NCI-H1105 (cell line): Measurements from ENCODE around the gene VOPP1.
"Not testable (repeated sequence)": the region's sequence is repeated elsewhere in the genome, so short reads cannot be mapped to it uniquely, and the experiment has no call there.

Experiments used
- DNase-seq: peaks from one replicate; lab custom pipeline; 2025; lab: John Stamatoyannopoulos, UW

Gene VOPP1

GRCh38 chr7:55488216-55488615 is 84.1 kb downstream of the VOPP1 start:
- no peak for DNase-seq

DNA sequence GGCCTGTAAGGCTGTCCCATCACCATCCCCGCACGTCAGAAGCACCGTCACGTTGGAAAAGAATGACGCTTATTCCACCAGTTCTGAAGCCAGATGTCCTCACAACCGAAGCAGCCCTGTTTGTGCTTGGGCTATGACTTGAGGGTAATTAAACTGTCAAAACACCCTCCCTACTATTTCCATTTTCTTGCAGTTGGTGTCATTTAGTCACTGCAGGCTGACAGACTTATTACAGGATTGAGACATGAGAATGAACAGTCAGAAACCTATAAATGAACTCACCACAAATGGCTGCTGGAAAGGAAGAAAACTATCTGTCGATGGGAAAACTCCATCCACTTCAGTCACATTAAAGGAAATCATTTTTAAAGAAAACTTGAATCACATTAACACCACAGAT is 85.3 kb downstream of the VOPP1 start:
- no peak for DNase-seq

DNA sequence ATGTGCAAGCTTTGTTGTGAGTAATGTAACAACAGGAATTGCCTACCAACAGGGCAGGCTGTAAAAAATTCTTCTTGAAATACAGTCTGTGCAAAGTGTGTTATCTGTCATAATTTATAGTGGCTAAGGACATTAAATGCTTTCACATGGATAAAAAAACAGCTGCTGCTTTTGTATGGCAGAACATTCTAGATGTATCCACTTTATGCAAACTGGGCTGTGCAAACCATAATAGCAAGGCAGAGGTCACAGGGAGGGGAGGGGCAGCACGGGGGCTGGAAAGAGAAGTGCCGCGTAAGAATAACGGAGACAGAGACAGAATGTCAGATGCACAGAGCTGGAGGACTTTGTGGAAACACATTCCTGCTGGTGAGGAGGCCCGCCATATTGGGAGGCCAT is 86.1 kb downstream of the VOPP1 start:
- DNase-seq: no peak

- DNase-seq: no peak
Observed at GRCh38 chr7:55485501-55486191, 86.7 kb downstream of the VOPP1 start.

- no peak for DNase-seq
Observed at GRCh38 chr7:55484834-55485233, 87.5 kb downstream of the VOPP1 start.

GRCh38 chr7:55484241-55484640 is 88.1 kb downstream of the VOPP1 start:
- DNase-seq: no peak

DNA sequence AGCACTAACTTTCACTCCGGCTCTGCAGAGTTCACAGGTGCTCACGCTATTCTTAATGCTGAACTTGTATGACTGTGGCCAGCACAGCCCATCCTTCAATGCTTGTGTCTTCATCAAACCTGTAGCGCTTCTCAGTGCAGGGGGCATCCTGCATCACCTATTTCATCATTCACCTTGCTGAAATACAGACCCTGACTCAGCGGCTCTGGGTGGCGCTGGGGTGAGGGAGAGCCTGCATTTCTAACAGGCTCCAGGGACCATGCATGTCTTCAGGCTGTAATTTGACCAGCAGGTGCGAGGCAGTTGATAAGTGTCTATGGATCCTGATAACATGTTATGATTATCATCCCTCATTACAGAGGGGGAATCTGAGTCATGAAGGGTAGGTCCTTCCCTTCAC is 89.3 kb downstream of the VOPP1 start:
- no peak for DNase-seq

DNA sequence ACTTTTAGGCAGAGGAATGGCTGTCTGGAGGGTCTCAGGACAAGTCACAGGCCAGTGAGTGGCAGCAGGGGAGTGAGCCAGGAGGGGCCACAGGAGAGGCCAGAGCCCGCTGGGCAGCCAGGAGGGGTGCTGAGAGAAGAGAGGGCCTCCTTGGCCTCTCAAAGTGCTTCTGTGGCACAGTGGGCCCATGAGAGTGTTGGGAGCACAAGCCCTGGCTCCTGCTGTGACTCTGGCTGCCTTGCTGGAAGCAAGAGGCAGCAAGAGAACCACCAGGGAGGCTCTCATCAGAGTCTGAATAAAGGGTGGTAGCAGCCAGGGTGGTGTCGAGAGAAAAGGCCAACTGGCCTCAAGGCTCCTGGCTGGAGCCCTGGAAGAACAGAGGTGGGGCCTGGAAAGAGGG is 91.1 kb downstream of the VOPP1 start:
- DNase-seq: no peak

DNA sequence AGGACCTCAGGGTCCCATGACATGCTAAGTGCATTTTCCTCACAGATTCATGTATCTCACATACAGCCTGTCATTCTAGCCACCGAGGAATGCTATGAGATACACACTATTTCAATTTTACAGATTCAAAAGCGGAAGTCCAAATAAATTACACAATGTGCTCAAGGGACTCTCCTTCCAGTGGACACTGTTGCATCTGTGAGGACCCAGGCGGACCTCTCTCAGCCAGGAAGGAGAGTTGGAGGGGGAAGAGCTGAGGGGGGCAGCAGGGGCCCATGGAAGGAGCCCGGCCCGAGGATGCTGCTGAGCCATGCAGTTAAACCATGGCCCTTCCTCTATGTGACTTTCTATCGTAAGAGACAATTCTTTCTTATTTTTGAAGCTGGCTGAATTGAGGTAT is 93.6 kb downstream of the VOPP1 start:
- no peak for DNase-seq

DNA sequence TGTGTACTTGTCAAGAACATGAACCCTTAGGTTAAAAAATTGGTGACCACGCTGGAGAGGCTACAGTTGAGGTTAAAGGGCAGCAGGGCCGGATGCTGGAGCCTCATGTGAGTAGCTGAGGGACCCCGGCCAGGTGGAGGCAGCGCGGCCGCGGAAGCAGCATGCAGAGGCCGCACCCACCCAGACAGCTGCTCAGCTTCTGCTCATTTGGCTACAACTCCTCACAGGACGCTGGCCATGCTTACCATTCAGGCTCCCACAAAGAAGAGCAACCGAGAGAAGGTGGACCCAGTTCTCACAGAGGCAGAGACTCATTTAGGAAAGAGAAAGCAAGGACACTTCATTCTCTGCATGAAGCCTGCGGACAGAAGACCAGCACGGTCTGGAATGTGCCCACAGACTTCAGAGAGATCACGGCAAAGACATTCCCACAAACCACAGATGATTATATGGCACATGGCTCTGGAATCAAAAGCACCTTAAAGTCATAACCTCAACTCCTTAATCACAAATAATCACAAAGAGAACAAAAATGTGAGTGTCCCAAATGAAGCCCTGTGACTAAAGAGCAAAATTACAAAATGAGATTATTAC is 94.4 kb downstream of the VOPP1 start:
- no peak for DNase-seq

DNA sequence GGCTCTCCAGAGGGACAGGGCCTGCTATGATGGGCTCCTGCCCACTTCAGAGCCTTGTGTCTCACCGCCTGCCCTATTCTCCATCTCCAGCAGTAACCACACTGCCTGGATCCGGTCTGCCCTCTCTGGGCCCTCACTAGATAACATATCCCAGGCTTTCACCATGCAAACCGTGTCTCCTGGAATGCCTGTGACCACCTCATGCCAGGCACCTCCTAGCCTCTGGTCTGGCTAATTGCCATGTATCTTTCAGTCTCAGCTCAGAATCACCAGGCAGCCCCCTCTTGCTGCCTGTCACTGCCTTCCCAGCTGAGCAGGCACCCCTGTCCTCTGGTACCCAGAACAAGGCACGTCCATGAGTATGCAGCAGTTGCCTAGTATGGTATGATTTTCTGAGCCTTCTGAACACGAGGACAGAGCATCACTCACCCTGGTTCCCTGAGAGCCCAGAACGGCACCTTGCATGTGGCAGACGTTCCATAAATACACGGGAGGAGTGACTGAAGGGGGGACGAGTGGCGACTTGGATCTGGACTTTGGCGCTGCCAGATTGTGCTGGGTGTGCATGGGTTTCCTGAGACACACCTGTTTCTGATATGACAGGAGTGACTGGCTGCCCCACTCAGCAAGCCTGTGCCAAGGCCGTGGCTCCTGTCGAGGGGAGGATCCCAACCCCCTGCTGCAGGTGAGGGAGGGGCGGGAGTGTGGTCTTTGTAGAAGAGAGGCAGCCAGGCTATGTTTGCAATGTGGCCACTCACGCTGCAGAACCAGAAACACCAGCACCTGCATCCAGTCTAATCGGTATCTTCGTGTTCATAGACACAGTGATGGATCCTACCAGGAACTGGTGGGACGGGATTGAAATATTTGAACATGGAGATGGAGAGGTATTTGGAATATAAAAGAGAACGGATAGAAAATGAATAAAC is 95.2 kb downstream of the VOPP1 start:
- DNase-seq: no peak

GRCh38 chr7:55475855-55476803 is 96.2 kb downstream of the VOPP1 start:
- DNase-seq: no peak

GRCh38 chr7:55474944-55475854 is 97.1 kb downstream of the VOPP1 start:
- no peak for DNase-seq

DNA sequence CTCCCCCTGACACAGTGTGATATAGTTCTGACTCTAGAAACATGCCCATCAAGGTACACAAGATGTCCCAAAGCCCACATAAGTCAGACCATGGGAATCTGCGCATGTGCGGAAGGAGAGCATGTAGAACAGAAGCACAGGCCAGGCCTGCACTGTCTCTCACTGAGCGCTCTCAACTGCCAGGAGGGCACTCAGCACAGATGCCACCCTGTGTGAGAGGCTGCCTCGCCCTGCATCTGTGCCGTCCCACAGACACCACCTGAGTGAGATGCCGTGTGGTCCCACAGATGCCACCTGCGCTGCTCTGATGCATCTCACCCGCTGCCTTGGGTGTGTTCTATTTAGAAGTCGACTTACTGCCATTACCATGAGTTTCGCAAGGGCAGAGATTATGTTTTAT is 98.4 kb downstream of the VOPP1 start:
- DNase-seq: no peak

DNA sequence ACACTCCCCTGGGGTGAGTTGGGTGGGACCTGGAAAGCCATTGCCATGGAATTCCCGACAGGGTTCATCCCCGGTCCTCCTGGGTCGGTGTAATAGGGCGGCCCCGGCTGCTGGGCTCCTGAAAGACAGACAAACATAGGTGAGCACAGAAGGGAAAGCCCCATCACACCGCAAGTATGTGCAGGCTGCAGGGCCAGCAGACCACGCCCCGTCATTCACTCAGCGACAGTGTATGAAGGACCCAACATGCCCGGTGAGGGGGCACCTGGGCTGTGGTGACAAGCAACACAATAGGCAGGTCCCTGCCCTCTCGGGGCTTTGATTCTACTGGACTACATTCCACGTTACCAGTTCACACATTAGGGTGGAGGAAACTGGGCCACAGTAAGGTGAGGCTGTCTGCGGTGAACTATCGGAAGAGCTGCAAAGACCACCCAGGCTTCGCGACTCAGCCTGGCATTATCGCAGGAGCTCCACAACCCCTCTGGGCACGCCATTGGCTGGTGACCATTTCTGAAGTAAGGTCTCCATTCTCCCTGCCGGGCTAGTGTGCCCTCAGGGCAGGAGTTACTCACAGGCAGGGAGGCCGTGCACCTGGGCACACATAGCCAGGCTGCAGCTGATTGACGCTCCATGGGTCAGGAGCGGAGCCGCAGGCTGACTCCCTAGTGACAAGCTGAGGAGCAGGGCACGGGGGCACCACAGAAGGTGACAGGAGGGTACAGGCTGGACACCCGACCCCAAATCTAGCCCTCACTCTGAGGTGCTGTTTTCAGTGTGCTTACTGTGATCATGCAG is 99.2 kb downstream of the VOPP1 start:
- no peak for DNase-seq

GRCh38 chr7:55472406-55472805 is 99.9 kb downstream of the VOPP1 start:
- not testable (repeated sequence) for DNase-seq

GRCh38 chr7:55471594-55471993 is 100.7 kb downstream of the VOPP1 start:
- DNase-seq: not testable (repeated sequence)

- DNase-seq: no peak
Observed at GRCh38 chr7:55470261-55470660, 102.0 kb downstream of the VOPP1 start.

DNA sequence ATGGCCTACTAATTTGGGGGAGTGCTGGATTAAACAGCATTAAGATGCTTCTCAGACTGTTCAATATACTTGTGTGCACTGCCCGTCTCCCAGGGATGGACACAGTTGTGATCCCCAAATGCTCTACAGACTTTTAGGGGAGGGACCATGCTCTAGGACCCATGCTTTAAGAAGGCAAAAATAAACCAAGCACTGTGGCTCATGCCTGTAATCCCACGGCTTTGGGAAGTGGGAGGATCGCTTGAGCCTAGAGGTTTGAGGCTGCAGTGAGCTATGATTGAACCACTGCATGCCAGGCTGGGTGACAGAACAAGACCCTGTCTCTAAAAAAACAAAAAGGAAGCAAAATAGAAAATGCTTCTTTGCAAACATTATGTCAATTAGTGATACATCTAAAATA is 102.6 kb downstream of the VOPP1 start:
- no peak for DNase-seq

- DNase-seq: no peak
Observed at GRCh38 chr7:55469271-55469681, 103.0 kb downstream of the VOPP1 start.
